Fibroblast of lung (primary cell): ENCODE data around the gene NPHP4. TPM values are rescaled to one million over a fixed set of nuclear protein-coding genes. Genes with fewer than 3 reads are reported as not detected.

ENCODE experiments used
- DNase-seq, 2 donors: peaks; one replicate each; pipeline versions ENCODE4 v3.0.0 to v3.0.0-alpha.2; 2010; ENCODE audit warnings: low read depth in 2 of 2
- H2AFZ ChIP-seq: 2 replicates; pipeline ENCODE4 v1.5.1; 2012; ENCODE audit warnings: low read length, control low read depth, inconsistent platforms
- H3K27ac ChIP-seq: 2 replicates; pipeline ENCODE4 v1.5.1; 2011; ENCODE audit warnings: low read length, control low read depth; ENCODE audit not compliant: insufficient read depth
- H3K27me3 ChIP-seq: 2 replicates; pipeline ENCODE4 v1.5.1; 2011; ENCODE audit warnings: mild to moderate bottlenecking, low read length; ENCODE audit not compliant: control insufficient read depth, insufficient read depth
- H3K36me3 ChIP-seq: 2 replicates; pipeline ENCODE4 v1.5.1; 2011; ENCODE audit warnings: low read length; ENCODE audit not compliant: control insufficient read depth, insufficient read depth
- H3K4me1 ChIP-seq: 2 replicates; pipeline ENCODE4 v1.5.1; 2011; ENCODE audit warnings: low read length; ENCODE audit not compliant: control insufficient read depth, insufficient read depth; ENCODE audit errors: extremely low read depth
- H3K4me2 ChIP-seq: 2 replicates; pipeline ENCODE4 v1.5.1; 2011; ENCODE audit warnings: low read length, control low read depth; ENCODE audit not compliant: insufficient read depth; ENCODE audit errors: extremely low read depth
- H3K4me3 ChIP-seq, 4 experiments: fragments of 200-600 bp in 1 of 4; sonication (generic) in 1 of 4; replicated peaks in 1 of 4; 2 replicates each; pipeline ENCODE4 v1.5.1; 2011 to 2016; ENCODE audit warnings: low read length in 4 of 4, low read depth in 3 of 4, mild to moderate bottlenecking in 3 of 4, control low read depth in 2 of 4, inconsistent platforms in 1 of 4, mixed read lengths in 1 of 4; ENCODE audit not compliant: insufficient read depth in 1 of 4; ENCODE audit errors: control extremely low read depth in 1 of 4
- H3K79me2 ChIP-seq: 2 replicates; pipeline ENCODE4 v1.5.1; 2012; ENCODE audit warnings: mild to moderate bottlenecking, low read length, inconsistent platforms; ENCODE audit not compliant: control insufficient read depth, insufficient read depth
- H3K9ac ChIP-seq: 2 replicates; pipeline ENCODE4 v1.5.1; 2011; ENCODE audit warnings: mild to moderate bottlenecking, low read length, control low read depth; ENCODE audit not compliant: insufficient read depth
- H3K9me3 ChIP-seq: 2 replicates; pipeline ENCODE4 v1.5.1; 2012; ENCODE audit warnings: low read depth, low read length; ENCODE audit not compliant: control insufficient read depth, insufficient read depth
- H4K20me1 ChIP-seq: 2 replicates; pipeline ENCODE4 v1.5.1; 2011; ENCODE audit warnings: low read length; ENCODE audit not compliant: control insufficient read depth, insufficient read depth; ENCODE audit errors: extremely low read depth
- EZH2 ChIP-seq: IDR thresholded peaks from 2 replicates; pipeline ENCODE4 v1.5.1; 2012; ENCODE audit warnings: low read length, control low read depth, mild to moderate bottlenecking; ENCODE audit errors: missing control alignments
- polyA plus RNA-seq, 2 donors: library from polyadenylated mRNA; depleted of rRNA in 1 of 2; stranded (reverse) in 1 of 2; unstranded in 1 of 2; fragments of >200 nt; gene quantifications; 2 replicates each; pipeline ENCODE4 v1.2.1, GENCODE V29; 2011 to 2012; ENCODE audit warnings: missing spikeins in 1 of 2
- total RNA-seq: library from RNA; depleted of rRNA; stranded (reverse); fragments of >200 nt; gene quantifications from 2 replicates; pipeline ENCODE4 v1.2.1, GENCODE V29; 2014
- TF ChIP-seq, protein P1 (sequence below), 2 donors: IDR thresholded peaks in 1 of 2; conservative IDR thresholded peaks in 1 of 2; 1 replicate in 1 of 2; 2 replicates in 1 of 2; pipeline ENCODE4 v1.5.1; 2011 to 2012; ENCODE audit warnings: low read length in 2 of 2, control low read depth in 1 of 2, inconsistent platforms in 1 of 2, low read depth in 1 of 2, mild to moderate bottlenecking in 1 of 2

The NPHP4 gene
- total and polyA plus RNA-seq, 2 donors (not counting 1 experiment from before 2014, with no cell fraction given), result 1.5 to 4.0 TPM

DNA sequence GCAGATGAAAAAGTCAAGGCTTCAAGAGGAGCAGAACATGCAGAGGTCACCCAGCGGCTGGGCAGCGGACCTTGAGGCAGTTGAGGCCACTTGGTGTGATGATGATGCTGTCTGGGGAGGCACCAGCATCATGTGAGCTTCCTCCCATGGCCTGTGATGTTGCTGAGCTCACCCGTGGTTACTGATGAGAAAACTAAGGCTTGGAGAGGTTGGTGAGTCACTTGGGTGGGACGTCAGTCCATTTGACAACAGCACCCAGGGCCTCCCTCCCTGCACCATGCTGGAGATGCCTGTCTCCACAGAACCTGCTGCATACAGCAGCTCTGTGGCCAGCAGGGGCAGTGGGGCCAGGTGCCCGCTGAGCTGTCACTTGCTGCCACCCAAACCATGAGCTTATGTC is 146.8 kb downstream of the NPHP4 start:
- Histone ChIP-seq H3K36me3 (no peaks in the 10 kb centered on the region), H2AFZ (no peak overlapping the region), H3K27ac (no peak overlapping the region), H3K4me1 (no peaks in the 10 kb centered on the region), H3K79me2 (no peaks in the 10 kb centered on the region), H3K9me3 (no peaks in the 10 kb centered on the region), H3K4me2 (no peak overlapping the region), H4K20me1 (no peaks in the 10 kb centered on the region), H3K27me3 (no peaks in the 10 kb centered on the region), H3K4me3 (no peak overlapping the region), H3K9ac (no peak overlapping the region)
- DNase-seq, result no peak
- TF ChIP-seq, protein P1, sequence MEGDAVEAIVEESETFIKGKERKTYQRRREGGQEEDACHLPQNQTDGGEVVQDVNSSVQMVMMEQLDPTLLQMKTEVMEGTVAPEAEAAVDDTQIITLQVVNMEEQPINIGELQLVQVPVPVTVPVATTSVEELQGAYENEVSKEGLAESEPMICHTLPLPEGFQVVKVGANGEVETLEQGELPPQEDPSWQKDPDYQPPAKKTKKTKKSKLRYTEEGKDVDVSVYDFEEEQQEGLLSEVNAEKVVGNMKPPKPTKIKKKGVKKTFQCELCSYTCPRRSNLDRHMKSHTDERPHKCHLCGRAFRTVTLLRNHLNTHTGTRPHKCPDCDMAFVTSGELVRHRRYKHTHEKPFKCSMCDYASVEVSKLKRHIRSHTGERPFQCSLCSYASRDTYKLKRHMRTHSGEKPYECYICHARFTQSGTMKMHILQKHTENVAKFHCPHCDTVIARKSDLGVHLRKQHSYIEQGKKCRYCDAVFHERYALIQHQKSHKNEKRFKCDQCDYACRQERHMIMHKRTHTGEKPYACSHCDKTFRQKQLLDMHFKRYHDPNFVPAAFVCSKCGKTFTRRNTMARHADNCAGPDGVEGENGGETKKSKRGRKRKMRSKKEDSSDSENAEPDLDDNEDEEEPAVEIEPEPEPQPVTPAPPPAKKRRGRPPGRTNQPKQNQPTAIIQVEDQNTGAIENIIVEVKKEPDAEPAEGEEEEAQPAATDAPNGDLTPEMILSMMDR (conservative IDR thresholded peaks at IDR 0.05 in 1 of 2, IDR thresholded peaks at IDR 0.05 in 1 of 2; ENCODE audit: low read depth in 1 of 2, low read length in 2 of 2), result no peak
- TF ChIP-seq EZH2, result no peak

DNA sequence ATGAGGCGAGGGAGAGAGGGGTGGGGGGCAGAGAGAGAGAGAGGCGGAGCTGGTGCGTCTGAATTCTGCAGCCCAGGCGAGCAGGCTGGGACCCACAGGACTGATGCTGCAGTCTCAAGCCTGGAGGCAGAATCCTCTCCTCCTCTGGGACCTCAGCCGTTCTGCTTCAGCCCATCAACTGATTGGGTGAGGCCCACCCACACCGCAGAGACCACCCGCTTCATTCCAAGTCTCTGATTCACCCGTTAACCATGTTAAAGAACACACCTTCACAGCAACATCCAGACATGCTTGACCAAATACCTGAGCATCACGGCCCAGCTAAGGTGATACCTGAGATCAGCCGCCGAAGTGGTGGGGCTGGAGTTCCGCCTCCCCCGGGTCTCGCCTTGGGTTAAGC is 147.8 kb downstream of the NPHP4 start:
- H3K27me3 ChIP-seq, result no peaks in the 10 kb centered on the region
- H3K4me2 ChIP-seq, result no peak overlapping the region
- H3K36me3 ChIP-seq, result no peaks in the 10 kb centered on the region
- H3K4me1 ChIP-seq, result no peaks in the 10 kb centered on the region
- H3K9ac ChIP-seq, result no peak overlapping the region
- no peaks in the 10 kb centered on the region for H3K79me2 ChIP-seq
- H3K4me3 ChIP-seq, result no peak overlapping the region
- TF ChIP-seq, protein P1 (conservative IDR thresholded peaks at IDR 0.05 in 1 of 2, IDR thresholded peaks at IDR 0.05 in 1 of 2; ENCODE audit: low read depth in 1 of 2, low read length in 2 of 2), result no peak
- no peak for TF ChIP-seq EZH2
- H4K20me1 ChIP-seq, result no peaks in the 10 kb centered on the region
- no peak overlapping the region for H2AFZ ChIP-seq
- no peak overlapping the region for H3K27ac ChIP-seq
- no peaks in the 10 kb centered on the region for H3K9me3 ChIP-seq
- DNase-seq, result no peak

DNA sequence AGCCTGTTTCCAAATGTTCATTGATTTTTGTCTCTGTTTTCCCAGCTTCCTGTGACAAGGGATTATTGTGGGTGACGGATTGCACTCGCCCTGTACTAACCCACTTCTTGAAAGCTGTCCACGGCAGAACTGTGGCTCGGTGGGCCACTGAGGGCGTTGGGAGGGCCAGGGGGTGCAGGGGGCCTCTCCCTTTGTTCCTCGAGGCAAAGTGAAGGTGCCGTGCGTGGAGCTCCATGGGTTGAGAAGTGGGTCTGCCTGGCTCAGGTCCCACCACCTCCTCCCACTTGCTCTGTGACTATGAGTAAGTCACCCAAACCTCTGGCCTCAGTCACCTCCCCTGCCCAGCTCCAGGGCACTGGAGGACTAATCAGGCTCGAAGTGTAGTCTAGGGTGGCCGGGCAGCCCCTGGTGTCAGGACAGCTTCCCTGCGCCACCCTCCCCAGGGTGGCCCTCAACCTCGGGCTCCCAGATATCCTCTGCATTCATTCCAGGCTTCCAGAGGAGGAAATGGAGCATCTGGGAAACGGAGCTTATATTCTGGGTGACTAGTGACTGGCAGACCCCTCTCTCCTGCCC is 148.6 kb downstream of the NPHP4 start:
- H3K9ac ChIP-seq, result no peak overlapping the region
- no peaks in the 10 kb centered on the region for H3K9me3 ChIP-seq
- H3K36me3 ChIP-seq, result no peaks in the 10 kb centered on the region
- H3K27me3 ChIP-seq, result no peaks in the 10 kb centered on the region
- H2AFZ ChIP-seq, result no peak overlapping the region
- no peaks in the 10 kb centered on the region for H4K20me1 ChIP-seq
- no peak for DNase-seq
- TF ChIP-seq, protein P1 (conservative IDR thresholded peaks at IDR 0.05 in 1 of 2, IDR thresholded peaks at IDR 0.05 in 1 of 2; ENCODE audit: low read depth in 1 of 2, low read length in 2 of 2), result no peak
- TF ChIP-seq EZH2, result no peak
- H3K4me1 ChIP-seq, result no peaks in the 10 kb centered on the region
- no peak overlapping the region for H3K27ac ChIP-seq
- no peak overlapping the region for H3K4me2 ChIP-seq
- H3K79me2 ChIP-seq, result no peaks in the 10 kb centered on the region
- no peak overlapping the region for H3K4me3 ChIP-seq
